Fibroblast of mammary gland (primary cell): ENCODE data around the gene DNPEP.
"Not testable (repeated sequence)": the region's sequence is repeated elsewhere in the genome, so short reads cannot be mapped to it uniquely, and the experiment has no call there.

ENCODE experiments used
- DNase-seq: peaks from one replicate; pipeline ENCODE4 v3.0.0-alpha.2; 2010; ENCODE audit warnings: low read depth
- H3K4me3 ChIP-seq: 2 replicates; pipeline ENCODE4 v1.5.1; 2011; ENCODE audit warnings: low read depth, mild to moderate bottlenecking, low read length, moderate library complexity; ENCODE audit not compliant: control insufficient read depth
- TF ChIP-seq, protein P1 (sequence below): conservative IDR thresholded peaks from 2 replicates; pipeline ENCODE4 v1.5.1; 2011; ENCODE audit warnings: low read depth, low read length, inconsistent platforms; ENCODE audit not compliant: control insufficient read depth, insufficient read depth

The DNPEP gene

DNA sequence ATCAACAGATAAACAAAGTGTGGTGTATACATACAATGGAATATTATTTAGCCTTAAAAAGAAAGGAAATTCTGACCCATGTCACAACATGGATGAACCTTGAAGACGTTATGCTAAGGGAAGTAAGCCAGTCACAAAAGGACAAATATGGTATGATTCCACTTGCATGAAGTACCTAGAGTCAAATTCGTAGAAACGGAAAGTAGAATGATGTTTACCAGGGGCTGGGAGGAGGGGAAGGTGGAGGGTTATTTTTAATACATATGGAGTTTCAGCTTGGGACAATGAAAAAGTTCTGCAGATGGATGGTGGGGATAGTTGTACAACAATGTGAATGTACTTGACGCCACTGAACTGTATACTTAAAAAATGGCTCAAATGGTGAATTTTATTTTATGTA is 27.1 kb upstream of the DNPEP start:
- TF ChIP-seq, protein P1, sequence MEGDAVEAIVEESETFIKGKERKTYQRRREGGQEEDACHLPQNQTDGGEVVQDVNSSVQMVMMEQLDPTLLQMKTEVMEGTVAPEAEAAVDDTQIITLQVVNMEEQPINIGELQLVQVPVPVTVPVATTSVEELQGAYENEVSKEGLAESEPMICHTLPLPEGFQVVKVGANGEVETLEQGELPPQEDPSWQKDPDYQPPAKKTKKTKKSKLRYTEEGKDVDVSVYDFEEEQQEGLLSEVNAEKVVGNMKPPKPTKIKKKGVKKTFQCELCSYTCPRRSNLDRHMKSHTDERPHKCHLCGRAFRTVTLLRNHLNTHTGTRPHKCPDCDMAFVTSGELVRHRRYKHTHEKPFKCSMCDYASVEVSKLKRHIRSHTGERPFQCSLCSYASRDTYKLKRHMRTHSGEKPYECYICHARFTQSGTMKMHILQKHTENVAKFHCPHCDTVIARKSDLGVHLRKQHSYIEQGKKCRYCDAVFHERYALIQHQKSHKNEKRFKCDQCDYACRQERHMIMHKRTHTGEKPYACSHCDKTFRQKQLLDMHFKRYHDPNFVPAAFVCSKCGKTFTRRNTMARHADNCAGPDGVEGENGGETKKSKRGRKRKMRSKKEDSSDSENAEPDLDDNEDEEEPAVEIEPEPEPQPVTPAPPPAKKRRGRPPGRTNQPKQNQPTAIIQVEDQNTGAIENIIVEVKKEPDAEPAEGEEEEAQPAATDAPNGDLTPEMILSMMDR: no peak
- DNase-seq: no peak
- H3K4me3 ChIP-seq: no peak overlapping the region

DNA sequence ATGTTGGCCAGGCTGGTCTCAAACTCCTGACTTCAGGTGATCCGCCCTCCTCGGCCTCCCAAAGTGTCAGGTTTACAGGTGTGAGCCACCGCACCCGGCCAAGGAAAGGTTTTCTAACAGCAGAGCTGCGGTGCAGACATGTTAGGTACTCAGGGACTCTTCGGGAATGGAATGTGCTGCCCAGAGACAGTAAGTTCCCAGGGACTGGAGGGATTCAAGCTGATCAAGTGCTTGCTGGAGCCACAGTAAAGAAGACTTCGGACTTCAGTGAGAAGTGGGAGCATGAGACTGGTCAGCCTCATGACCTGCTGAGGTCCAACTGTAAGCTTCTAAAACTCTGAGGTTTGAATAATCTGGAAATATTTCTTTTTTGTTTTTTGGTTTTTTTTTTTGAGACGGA is 22.7 kb upstream of the DNPEP start:
- no peak overlapping the region for H3K4me3 ChIP-seq
- TF ChIP-seq, protein P1: no peak
- no peak for DNase-seq

DNA sequence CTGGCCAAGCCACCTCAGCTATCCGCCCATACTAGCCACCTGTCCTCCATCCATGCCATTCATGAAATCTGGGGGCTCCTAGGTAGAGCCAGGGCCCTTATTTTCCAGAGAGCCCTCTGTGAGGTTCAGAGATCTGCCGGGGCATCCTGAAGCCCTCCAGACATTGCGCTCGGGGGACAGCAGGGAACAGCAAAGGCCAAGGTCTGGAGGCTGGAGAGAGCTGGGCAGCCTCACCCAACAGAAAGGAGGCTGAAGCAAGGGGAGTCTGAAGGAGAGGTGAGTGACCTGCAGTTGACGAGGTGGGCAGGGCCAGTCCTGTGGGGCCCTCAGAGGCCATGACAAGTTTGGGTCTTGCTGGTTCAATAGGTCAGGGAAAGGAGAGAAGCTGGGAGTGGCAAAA is 21.9 kb upstream of the DNPEP start:
- no peak for DNase-seq
- H3K4me3 ChIP-seq: no peak overlapping the region
- TF ChIP-seq, protein P1: no peak

DNA sequence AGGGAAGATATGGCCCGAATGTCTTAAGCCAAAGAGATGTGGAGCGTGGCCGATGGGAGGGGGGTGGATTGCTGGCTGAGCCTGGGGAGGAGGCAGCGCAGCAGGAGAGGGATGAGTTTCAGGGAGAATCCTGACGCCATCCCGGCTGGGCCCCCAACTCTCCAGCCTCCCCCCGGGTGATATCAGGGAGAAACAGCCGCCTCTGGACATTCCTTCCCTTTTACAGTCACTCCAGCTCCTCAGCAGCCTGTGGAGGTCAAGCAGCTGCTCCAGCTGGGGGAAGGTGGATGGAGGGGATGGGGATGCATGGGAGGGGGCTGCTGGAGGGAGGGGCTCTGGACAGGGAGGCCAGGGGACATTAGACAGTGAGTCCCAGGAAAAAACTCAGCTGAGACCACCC is 20.9 kb upstream of the DNPEP start:
- DNase-seq: no peak
- TF ChIP-seq, protein P1: no peak
- H3K4me3 ChIP-seq: no peak overlapping the region

DNA sequence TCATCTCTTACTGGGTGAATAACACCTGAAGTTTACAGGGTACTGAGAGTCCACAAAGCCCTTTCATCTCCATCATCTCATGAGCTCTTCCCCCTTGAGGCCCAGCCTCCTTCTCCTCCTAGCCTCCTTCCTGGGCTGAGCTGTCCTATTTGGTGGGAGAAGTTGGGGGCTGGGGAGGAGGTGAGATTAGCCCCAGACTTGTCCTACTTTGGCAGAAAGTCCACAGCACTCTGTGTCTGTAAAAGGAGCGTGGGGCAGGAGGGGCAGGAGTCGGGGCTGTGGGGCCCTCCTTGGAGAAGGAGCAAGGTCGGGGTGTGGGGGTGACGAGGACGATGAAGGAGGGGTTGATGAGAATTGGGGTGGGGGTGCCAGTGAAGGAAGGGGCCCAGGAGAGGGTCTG is 20.5 kb upstream of the DNPEP start:
- DNase-seq: no peak
- no peak overlapping the region for H3K4me3 ChIP-seq
- TF ChIP-seq, protein P1: no peak

DNA sequence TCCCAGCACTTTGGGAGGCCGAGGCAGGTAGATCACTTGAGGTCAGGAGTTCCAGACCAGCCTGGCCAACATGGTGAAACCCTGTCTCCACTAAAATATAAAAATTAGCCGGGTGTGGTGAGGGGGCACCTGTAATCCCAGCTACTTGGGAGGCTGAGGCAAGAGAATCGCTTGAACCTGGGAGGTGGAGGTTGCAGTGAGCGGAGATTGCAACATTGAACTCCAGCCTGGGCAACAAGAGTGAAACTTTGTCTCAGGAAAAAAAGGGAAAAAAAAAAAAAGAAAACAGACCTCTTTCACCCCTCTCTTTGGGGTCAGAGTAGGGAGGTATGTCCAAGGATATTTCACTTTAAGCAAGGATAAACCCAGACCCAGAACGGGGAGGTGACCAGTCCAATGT is 19.6 kb upstream of the DNPEP start:
- not testable (repeated sequence) for DNase-seq, H3K4me3 ChIP-seq

DNA sequence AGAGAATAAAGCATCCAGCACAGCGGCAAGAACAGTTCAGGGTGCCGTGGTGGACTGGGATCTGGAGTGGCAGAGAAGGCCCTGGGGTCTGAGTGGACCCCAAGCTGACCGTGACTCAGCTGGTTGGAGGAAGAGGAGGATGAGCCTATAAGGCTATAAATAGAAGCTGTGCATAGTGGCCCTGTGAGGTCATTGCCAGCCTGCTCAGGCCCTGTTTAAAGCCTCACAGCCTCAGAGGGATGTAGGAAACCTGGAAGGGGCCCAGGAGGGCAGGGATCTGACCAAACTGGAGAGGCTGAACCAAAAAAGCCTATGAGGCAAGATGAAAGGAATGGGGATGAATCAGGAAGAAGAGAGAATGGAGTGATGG is 19.1 kb upstream of the DNPEP start:
- TF ChIP-seq, protein P1: no peak
- DNase-seq: peak; percentile 94
- H3K4me3 ChIP-seq: no peak overlapping the region
